Posterior vena cava (tissue), 2 donors: ENCODE data around the gene SLC38A8. TPM values are rescaled to one million over a fixed set of nuclear protein-coding genes. Genes with fewer than 3 reads are reported as not detected.

Source experiments
- DNase-seq: peaks from one replicate; pipeline ENCODE4 v3.0.0-alpha.2; 2020; ENCODE audit warnings: low spot score
- intact Hi-C, 2 donors: fragments of 100-400 bp; cut with DNase I; formaldehyde crosslinking; loops; one replicate each; pipeline versions ENCODE4 v1.14.1 to v1.14.2; 2022 to 2023
- total RNA-seq, 2 donors: library from RNA; stranded (reverse); fragmentation: NEBNext Ultra II Directional; extraction: Animal tissue kit (Norgen Biotek cat#: 25700); gene quantifications; one replicate each; pipeline ENCODE4 v1.2.1, GENCODE V29; 2021
- donor health status: DM: yes; HTN: yes; CAD: no.
- donor health status: DM: yes; HTN: yes; CAD: no.

SLC38A8 gene
- total RNA-seq, 2 donors from 2014 or later, result not detected

DNA sequence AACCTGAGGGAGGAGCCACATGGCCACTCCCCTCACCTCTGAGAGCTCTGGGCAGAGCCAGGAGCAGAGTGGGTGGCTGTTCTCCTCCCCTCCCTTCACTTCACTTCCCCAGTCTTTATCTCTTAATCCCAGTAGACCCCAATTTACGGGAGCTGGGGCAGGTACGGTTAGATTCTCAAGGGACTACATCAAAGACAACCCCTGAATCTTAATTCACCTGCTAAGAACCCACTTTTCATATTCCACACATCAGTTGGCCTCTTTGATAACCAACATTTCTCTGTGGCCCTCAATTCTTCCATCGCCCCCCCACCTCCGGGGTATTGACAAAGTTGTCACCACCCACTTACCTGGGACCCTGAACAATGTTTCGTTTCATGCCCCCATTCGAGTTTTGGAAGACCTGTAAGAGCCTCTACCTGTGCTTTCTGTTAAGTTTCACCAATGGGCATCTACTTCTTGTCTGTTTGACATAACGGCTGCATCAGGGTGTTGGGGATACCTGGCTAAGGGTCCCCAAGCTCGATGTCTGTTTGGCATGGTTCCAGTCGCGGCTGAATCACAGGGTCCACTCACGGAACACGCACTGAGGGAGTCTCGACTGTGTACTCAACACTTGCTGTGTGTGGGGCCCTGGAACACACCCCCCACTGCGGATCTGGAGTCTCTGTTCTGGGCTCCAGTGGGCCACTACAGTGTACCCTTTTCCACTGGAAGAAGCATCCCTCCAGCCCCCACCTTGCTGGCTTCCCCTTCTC is 27.8 kb downstream of the SLC38A8 start:
- no peak for DNase-seq
- intact Hi-C loops, result no loop called here

DNA sequence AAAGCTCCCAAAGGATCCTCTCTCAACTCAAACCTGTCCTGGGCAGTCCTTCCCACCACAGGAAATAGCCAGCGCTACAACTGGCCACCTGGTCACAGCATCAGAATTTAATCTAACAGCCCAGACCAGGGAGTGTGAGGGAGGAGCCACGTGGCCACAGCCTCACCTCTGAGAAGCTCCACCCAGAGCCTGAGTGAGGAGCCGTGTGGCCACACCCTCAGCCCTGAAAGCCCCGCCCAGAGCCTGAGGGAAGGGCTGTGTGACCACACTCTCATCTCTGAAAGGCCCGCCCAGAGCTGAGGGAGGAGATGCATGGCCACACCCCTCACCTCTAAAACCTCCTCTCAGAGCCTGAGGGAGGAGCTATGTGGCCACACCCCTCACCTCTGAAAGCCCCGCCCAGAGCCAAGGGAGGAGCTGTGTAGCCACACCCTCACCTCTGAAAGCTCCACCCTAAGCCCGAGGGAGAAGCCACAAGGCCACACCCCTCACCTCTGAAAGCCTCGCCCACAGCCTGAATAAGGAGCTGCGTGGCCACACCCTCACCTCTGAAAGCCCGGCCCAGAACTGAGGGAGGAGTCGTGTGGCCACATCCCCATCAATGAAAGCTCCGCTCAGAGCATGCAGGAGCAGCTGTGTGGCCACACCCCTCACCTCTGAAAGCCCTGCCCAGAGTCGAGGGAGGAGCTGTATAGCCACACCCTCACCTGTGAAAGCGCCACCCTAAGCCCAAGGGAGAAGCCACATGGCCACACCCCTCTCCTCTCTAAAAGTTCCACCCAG is 28.6 kb downstream of the SLC38A8 start:
- DNase-seq, result no peak
- intact Hi-C loops, result no loop called here

DNA sequence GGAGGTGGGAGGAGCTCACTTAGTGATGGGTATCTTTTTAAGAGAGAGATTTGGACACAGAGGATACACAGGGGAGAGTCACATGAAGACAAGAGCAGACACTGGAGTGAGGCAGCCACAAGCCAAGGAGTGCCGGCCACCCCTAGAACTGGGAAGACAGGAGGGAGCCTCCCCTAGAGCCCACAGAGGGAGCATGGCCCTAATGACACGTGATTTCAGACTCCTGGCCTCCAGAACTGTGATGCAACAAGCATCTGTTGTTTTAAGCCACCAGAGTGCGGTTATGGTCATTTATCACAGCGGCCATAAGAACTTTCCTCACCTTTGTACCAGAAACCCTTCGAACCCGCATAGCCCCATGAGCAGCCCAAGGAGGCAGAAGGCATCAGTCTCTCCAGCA is 33.3 kb downstream of the SLC38A8 start:
- intact Hi-C loops, result no loop called here
- DNase-seq, result no peak

- no peak for DNase-seq
- intact Hi-C loops, result no loop called here
These were observed 34.6 kb downstream of the SLC38A8 start for GRCh38 chr16:84007965-84008364.

GRCh38 chr16:84007520-84007919 is 35.1 kb downstream of the SLC38A8 start:
- intact Hi-C loops, result no loop called here
- no peak for DNase-seq

DNA sequence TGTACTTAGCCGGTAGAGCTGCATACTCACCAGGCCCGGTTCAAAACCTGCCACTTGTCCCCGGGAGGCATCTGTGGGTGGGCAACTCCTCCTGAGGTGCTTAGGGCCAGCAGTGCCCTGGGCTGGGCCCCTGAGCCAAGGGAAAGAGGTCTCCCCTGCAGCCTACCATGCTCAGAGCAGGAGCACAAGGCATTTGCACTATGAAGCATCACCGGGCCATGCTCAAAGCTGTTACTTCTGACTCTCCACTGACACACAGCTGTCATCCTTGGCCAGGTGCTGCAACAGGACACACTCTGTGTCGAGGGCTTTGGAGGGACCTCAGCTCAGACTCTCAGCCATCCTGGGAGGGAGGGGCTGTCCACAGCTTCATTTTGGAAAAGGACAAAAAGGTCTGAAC is 37.2 kb downstream of the SLC38A8 start:
- DNase-seq, result no peak
- intact Hi-C loops, result no loop called here

- DNase-seq, result no peak
- intact Hi-C loops, result no loop called here
These were observed 38.2 kb downstream of the SLC38A8 start for GRCh38 chr16:84004442-84004841.

DNA sequence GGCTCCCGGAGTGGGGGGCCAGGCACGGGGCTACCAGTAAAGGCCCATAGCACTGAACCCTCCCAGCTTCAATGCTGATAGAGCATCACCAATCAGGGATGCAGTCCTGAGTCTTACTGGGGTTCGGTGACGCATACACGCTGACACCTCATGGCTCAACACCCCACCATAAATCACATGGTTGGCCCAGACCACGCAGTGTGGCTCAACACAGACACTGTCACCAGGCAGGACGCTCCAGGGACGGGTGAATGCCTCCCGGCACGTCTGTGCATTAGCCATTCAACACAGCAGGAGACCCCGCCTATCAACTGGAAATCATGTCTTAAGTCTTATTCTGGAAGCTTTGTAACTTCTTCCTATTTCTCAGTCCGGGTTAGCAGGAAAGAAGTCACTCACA is 39.6 kb downstream of the SLC38A8 start:
- intact Hi-C loops, result no loop called here
- DNase-seq, result no peak

- intact Hi-C loops, result loop anchor here in 1 of 2 donors (2.0 kb wide), 1 partner anchor 57 kb away; no protein-coding TSS in a partner anchor
- DNase-seq, result no peak
These were observed 40.9 kb downstream of the SLC38A8 start for GRCh38 chr16:84001726-84002125.

DNA sequence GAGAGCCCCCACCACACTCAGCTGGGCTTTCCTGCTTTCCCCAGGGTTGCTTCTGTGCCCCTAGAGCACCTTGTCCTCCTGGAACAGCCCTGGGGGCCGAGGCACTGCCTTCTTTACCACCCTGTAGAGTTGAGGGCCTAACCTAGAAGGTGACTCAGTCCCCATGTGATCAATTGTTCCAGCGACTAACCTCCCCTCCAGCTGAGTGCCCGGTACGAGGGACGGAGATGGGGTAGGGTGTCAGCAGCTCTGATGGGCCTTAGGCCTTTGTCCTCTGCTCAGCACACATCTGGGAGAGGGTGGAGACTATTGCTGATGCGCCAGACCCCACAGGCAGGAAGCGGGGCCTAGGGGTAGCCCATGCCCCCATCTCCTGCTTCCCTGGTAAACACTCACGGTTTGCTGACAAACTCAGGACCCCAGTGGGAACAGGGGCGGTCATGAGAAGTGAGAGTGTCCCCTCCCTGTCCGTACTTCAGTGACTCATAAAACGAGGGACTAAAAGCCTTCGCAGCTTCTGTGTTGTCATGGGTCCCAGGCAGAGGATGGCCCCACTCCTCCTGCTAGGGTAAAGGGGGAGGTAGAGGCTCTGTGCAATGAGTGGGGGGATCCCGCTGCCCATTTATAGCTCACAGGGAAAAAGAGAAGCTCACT is 41.5 kb downstream of the SLC38A8 start:
- no peak for DNase-seq

DNA sequence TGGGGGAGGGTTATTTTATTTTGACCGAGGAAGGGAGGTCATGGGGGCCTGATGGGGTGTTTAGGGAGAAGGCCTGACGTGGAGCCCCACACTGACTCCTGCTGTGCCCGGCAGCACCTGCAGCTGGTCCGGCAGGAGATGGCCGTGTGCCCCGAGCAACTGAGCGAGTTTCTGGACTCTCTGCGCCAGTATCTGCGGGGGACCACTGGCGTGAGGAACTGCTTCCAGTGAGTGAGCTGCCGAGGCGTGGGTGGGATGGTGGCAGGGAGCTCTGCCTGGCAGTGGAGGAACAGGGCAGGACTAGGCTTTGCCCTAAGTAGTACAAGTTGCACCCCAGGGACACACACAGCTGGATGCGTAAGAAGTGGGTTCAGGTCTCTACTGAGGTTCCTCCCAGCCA is 44.5 kb downstream of the SLC38A8 start:
- DNase-seq, result no peak
- intact Hi-C loops, result no loop called here

More for the DNA sequence above, 41.5 kb downstream of the SLC38A8 start:
- intact Hi-C loops, result loop anchor here in 1 of 2 donors (2.0 kb wide), 1 partner anchor 58 kb away; no protein-coding TSS in a partner anchor

GRCh38 chr16:83996481-83997252 is 45.9 kb downstream of the SLC38A8 start:
- intact Hi-C loops, result no loop called here
- no peak for DNase-seq

DNA sequence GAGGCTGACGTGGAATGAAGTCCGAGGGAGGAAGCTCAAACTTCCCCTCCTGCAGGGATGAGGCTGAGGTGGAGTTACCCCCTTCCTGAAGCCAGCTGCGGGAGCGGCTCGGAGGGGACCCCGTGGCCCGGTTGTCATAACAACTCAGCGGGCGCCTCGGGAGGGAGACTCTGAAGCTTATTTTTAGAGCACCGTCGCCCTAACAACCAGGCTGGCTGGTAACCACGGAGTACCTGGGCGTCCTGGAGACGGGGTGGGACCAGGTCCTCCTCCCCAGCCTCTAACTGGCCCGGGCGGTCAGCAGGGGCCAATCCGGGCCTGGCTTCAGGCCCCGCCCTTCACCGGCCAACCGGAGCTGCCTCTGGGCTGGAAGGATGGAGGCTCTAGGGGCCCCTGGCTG is 46.8 kb downstream of the SLC38A8 start:
- intact Hi-C loops, result no loop called here
- DNase-seq, result no peak

GRCh38 chr16:83994703-83995102 is 47.9 kb downstream of the SLC38A8 start:
- no peak for DNase-seq
- intact Hi-C loops, result no loop called here

GRCh38 chr16:83994087-83994486 is 48.5 kb downstream of the SLC38A8 start:
- intact Hi-C loops, result no loop called here
- DNase-seq, result no peak

DNA sequence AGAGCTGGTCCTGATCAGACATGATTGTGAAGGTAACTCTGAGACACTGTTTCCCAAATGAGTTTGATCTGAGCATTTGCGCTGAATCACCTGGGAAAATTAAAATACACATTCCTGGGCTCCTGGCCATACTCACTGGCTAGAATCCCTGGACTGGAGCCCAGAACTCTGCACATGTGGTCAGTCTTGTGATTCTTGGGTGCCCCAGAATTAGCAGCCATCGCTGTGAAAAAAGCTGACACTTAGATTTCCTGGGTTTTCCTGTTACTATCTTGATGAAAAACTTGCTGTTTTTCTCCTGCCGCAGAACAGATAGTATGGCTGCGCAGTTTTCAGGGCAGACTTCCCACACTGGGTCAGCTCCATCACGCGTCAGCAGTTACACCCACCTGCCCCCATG is 50.0 kb downstream of the SLC38A8 start:
- intact Hi-C loops, result no loop called here
- no peak for DNase-seq

DNA sequence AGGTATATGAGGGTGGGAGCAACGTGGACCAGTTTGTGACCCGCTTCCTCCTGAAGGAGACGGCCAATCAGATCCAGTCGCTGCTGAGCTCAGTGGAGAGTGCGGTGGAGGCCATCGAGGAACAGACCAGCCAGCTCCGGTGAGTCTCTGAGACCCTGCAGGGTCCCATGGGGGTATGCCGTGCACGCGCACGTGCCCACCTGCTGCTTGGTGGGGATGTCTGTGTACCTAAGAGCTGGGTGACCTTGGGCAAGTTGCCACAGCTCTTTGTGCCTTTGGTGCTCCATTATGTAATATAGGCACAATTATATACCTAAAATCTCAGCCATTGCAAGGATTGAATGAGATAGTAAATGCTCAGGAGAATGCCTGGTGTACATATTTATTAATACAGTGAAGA is 52.1 kb downstream of the SLC38A8 start:
- no peak for DNase-seq
- intact Hi-C loops, result no loop called here

DNA sequence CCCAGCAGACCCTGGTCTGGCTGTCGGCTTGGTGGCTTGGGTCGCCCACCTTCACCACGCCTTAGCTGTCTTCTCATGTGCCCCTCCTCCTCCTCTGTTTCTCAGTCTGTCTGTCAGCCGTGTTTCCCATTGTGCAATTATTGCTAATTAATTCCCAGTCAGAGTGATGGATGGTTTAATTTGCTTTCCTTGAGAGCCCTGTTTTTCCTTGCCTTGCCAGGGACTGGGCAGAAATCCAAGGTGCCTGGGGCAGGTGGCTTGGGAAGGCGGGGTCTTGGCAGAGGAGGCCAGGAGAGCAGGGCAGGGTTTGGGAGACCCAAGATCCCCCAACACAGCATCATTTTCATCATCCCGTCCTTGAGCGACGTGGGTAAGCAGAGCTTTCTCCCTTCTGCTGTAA is 53.3 kb downstream of the SLC38A8 start:
- DNase-seq, result no peak

DNA sequence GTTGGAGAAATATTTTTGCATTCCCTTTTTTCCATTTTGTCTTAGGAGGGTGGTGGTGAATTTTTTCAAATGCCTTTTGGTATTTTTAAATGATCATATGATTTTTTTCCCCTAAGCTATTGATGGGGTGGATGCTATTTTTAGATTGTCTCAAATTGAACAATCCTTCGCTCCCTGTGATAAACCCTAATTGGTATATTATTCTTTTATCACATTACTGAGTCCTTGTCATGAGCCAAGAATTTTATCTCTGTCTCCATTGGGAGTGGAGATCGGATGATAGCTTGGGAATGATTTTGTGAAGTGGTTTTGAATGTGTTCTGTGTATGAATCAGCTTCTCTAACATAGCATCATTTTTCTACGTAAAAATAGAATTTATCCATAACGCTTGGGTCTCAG is 59.1 kb downstream of the SLC38A8 start:
- intact Hi-C loops, result no loop called here
- no peak for DNase-seq

More for the DNA sequence above, 53.3 kb downstream of the SLC38A8 start:
- intact Hi-C loops, result no loop called here
